ENCODE data around the gene WDR44. TPM values are rescaled to one million over a fixed set of nuclear protein-coding genes. Genes with fewer than 3 reads are reported as not detected.
"Not testable (repeated sequence)": the region's sequence is repeated elsewhere in the genome, so short reads cannot be mapped to it uniquely, and the experiment has no call there.

Gene WDR44
- polyA plus RNA-seq, 4 donors = 12.2 to 14.0 (median 13.3) TPM

DNA sequence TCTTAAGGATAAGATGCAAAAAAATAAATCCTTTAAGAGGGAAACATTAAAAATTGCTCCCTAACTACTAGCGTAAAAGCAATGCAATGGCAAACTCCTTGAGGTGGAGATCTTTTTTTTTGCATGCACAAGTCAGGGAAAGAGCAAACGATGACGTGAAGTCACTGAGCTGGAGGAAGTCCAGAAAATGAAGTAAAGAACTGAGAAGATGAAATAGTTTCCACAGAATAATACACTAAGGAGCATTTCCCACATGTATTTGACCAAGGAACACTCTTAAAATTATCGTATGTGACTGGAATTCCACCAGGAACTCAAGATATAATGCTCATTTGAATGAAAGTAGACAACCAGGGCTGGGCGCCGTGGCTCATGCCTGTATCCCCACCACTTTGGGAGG, 128.7 kb downstream of the WDR44 start:
- no peak for DNase-seq (ENCODE audit: low read depth in 4 of 4, low spot score in 3 of 4)

DNA sequence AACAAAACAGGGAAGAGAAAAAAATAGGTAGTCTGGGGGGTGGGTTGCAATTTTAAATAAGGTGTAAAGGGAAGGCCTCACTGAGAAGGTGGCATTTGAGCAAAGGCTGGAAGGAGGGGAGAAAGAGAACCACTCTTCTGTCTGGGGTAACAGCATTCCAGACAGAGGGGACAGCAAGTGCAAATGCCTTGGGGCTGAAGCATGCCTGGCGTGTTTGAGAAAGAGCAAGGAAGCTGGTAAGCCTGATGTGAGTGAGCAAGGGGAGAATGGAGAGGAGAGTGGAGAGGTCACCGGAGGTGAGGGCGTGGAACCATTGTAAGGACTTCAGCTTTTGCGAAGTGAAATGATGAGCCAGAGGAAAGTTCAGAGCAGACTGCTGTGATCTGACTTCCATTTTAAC, 130.0 kb downstream of the WDR44 start:
- DNase-seq (ENCODE audit: low read depth in 4 of 4, low spot score in 3 of 4) = no peak

- no peak for DNase-seq (ENCODE audit: low read depth in 4 of 4, low spot score in 3 of 4)
Observed at GRCh38 chrX:118480172-118480571, 134.3 kb downstream of the WDR44 start.

DNA sequence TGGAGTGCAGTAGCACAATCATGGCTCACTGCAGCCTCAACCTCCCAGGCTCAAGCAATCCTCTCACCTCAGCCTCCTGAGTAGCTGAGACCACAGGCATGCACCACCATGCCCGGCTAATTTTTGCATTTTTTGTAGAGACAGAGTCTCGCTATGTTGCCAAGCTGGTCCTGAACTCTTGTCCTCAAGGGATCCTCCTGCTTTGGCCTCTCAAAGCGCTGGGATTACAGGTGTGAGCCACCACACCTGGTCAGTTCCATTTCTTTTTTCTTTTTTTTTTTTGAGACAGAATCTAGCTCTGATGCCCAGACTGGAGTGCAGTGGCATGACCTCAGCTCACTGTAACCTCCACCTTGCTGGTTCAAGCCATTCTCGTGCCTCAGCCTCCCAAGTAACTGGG, 136.5 kb downstream of the WDR44 start:
- not testable (repeated sequence) for DNase-seq (ENCODE audit: low read depth in 4 of 4, low spot score in 3 of 4)

- no peak for DNase-seq (ENCODE audit: low read depth in 4 of 4, low spot score in 3 of 4)
Observed at GRCh38 chrX:118484216-118484903, 138.5 kb downstream of the WDR44 start.

- not testable (repeated sequence) for DNase-seq (ENCODE audit: low read depth in 4 of 4, low spot score in 3 of 4)
Observed at GRCh38 chrX:118486693-118487092, 140.8 kb downstream of the WDR44 start.

DNA sequence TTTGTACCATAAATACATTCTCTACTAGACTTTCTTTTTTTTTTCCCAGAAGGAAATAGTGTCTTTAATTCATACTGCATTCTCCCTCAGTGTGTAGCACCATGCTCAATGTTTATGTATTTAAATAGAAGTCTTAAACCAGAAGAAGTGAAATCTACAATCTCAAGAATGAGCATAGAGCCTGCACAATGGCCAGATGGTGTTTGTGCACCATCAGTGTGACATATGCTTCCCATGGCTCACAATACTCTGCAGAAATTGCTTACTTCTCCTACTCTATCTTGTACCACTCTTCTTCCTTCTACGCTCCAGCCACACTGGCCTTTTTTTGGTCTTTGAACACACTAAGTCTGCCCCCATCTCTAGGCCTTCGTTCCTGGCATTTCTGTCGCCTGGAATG, 147.1 kb downstream of the WDR44 start:
- no peak for DNase-seq (ENCODE audit: low read depth in 4 of 4, low spot score in 3 of 4)

DNA sequence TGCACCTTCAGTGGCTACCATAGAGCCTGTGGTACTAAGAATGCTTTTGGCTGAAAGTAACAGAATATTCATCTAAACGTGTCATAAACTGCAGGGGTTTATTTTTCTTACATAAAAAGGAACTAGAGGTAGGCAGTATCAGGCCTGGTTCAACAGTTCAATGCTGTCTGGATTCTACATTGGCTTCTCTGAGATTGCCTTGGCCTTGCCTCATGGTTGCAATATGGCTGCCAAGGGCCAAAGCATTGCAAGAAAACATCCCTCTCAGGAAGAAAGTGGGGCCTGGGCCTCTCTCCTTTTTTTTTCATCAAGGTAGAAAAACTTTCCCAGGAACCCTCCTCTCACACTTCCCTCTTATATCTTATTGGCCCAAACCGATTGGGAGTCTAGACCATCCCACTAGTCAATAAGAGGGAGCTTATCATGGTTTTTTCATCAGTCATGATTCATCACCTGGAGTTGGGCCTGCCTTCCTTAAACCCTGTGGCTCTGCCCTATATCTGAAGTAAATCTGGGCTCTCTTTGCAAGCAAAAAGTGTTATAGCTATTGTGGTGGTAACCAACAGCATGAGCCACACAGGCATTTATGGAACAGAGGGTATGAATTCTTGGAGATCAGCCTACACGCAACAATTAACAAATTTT, 147.9 kb downstream of the WDR44 start:
- DNase-seq (ENCODE audit: low read depth in 4 of 4, low spot score in 3 of 4) = no peak

- DNase-seq (ENCODE audit: low read depth in 4 of 4, low spot score in 3 of 4) = peak in 2 of 4 donors; percentile 45 to 53
Observed at GRCh38 chrX:118495061-118495921, 149.4 kb downstream of the WDR44 start, which contains the start of gene DOCK11. Gene DOCK11, plus strand, starts transcription at chrX:118495815. Its CDS starts 157 bp downstream, at chrX:118495972.

- DNase-seq (ENCODE audit: low read depth in 4 of 4, low spot score in 3 of 4) = no peak
Observed at GRCh38 chrX:118495958-118496762, 150.3 kb downstream of the WDR44 start.

GRCh38 chrX:118496763-118497079, 150.8 kb downstream of the WDR44 start:
- DNase-seq (ENCODE audit: low read depth in 4 of 4, low spot score in 3 of 4) = no peak

- DNase-seq (ENCODE audit: low read depth in 4 of 4, low spot score in 3 of 4) = no peak
Observed at GRCh38 chrX:118497180-118497818, 151.4 kb downstream of the WDR44 start.

- no peak for DNase-seq (ENCODE audit: low read depth in 4 of 4, low spot score in 3 of 4)
Observed at GRCh38 chrX:118498351-118498750, 152.4 kb downstream of the WDR44 start.

GRCh38 chrX:118498755-118499154, 152.8 kb downstream of the WDR44 start:
- DNase-seq (ENCODE audit: low read depth in 4 of 4, low spot score in 3 of 4) = no peak

- no peak for DNase-seq (ENCODE audit: low read depth in 4 of 4, low spot score in 3 of 4)
Observed at GRCh38 chrX:118499295-118499694, 153.4 kb downstream of the WDR44 start.

Other genes with a start within 250 kb of the WDR44 start
- 100 to 1,000 TPM in 2 of 4 donors, 10 to 100 TPM in 2; 77.8 to 115 (median 98.7) TPM for gene KLHL13, start 229.3 kb upstream of the WDR44 start, polyA plus RNA-seq (ENCODE audit: insufficient read length in 4 of 4)
- gene DOCK11, start 149.7 kb downstream of the WDR44 start, polyA plus RNA-seq (ENCODE audit: insufficient read length in 4 of 4) = 10 to 100 TPM; 19.7 to 21.3 (median 20.8) TPM